GM19025 (cell line): ENCODE results near the gene R3HDM4.
"Not testable (repeated sequence)": the region's sequence is repeated elsewhere in the genome, so short reads cannot be mapped to it uniquely, and the experiment has no call there.

ENCODE experiments used
- ATAC-seq: cut with Tn5 transposase; IDR thresholded peaks from one replicate; pipeline ENCODE4 v1.9.1; 2021; ENCODE audit warnings: mild to moderate bottlenecking, low read depth, moderate library complexity; ENCODE audit not compliant: unreplicated experiment

R3HDM4 gene

DNA sequence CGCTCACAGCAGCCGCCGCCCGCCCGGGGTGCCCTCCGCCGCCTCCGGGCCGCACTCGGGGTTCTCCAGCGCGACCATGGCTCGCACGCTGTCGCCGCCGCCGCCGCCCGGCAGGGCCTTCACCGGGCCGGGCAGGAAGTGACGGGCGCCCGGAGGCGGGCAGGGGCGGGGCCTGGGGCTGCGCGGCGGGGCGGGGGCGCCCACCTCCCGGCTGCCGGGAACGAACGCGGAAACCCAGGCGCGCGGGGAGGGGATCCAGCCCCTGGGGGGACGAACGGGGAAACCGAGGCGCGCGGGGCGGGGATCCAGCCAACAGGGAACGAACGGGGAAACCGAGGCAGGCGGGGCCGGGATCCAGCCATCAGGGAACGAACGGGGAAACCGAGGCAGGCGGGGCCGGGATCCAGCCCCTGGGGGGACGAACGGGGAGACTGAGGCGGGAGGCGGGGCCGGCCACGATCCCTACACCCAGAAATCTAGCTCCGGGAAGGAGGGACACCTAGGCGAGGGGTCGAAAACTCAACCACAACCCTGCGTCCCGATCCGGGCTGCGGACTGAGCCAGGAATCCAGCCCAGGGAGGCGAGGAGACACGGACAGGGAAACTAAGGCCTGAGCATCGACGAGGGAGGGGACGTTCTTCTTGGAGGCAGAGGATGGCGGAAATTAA is at the start of gene R3HDM4:
R3HDM4 (minus strand) TSS at position 140 of the 669 bp plus-strand sequence; CDS start at position 78, 62 bp downstream.
- peak; percentile 47 for ATAC-seq

DNA sequence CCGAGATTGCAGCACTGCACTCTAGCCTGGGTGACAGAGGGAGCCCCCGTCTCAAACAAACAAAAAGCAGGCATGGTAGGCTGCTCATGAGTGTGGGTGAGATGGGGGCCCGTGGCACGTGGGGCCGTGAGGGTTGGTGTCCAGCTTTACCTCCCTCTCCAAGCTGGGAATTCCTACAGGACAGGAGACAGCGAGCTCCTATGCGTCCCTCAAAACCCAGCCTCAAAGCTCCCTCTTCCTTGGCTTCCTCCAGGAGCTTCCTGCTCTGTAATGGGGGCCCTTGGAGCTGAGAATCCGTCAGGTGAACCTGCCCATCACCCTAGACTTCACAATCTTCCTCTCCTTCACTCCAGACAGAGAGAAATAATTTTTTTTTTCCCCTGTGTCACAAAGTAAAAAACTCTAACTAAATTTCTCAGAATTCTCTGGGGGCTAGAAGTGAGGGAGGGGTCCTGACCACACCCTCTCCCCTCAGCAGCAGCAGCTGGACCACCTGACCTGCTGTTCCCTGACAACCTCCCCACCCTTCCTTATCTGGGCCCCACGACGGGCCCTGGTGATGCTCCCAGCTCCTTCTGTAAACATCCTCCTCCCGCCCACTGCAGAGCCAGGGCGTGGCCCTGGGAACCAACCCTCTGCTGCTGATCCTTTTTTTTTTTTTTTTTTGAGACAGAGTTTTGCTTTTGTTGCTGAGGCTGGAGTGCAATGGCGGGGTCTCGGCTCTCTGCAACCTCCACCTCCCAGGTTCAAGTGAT is 49.0 kb upstream of the R3HDM4 start:
- no peak for ATAC-seq

DNA sequence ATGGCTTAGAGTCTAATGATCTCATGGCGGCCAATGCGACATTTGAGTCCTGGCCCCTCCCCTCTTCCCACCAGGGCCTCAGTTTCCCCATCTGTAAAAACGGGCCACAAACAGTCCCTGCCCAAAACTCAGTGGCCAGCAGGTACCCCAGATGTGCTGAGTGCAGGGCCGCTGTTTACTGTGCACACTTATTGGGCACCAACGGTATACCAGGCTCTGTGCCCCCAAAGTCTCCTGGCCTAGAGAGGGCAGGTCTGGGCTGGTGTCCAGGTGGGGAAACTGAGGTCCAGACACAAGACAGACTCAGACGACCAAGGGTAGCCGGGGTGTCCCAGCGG is 47.6 kb upstream of the R3HDM4 start:
- no peak for ATAC-seq

DNA sequence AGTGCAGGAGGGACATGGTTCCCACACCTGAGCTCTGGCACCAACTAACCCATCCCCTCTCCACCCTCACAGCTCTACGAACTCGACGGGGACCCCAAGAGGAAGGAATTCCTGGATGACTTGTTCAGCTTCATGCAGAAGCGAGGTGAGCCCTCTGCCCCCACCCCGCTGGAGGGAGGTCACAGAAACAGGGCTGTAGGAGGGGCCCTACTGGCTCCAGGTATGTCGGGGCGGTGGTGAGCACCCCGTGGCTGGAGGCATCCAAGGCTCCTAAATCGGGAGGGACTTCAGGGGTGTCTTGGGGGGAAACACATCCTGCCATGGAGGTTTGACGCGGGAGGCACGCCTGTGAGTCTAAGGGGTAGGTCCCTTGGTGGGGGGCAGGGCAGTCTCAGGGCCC is 47.0 kb upstream of the R3HDM4 start:
- ATAC-seq, result no peak

DNA sequence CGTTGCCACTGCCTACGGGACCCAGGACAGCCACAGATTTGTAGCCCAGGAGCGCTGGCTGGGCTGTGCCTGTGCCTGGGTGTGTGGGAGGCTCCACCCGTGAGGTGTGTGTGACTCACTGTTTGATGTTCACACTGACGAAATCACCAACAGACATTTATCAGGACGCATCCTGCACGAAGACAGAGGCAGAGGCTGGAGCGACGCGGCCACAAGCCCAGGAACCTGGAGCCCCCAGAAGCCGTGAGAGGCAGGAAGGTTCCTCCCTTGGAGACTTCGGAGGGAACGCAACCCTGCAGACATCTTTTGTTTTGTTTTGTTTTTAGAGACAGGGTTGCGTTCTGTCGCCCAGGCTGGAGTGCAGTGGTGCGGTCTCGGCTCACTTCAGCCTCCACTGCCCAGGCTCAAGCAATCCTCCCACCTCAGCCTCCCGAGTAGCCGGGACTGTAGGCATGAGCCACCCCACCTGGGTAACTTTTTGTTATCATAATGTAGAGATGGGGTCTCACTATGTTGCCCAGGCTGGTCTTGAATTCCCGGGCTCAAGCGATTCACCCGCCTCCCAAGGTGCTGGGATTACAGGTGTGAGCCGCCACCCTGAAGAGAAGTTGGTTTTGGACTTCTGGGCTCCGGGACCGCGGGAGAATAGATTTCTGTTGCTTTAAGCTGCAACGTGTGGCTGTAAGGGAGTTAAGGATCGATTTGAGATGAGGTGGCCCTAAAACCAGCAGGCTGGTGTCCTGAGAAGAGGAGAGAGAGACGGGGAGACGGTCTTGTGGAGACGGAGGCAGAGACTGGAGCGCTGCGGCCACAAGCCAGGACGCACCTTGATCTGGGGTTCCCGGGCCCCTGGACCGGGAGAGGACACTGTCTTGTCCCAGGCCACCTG is 46.2 kb upstream of the R3HDM4 start:
- no peak for ATAC-seq

DNA sequence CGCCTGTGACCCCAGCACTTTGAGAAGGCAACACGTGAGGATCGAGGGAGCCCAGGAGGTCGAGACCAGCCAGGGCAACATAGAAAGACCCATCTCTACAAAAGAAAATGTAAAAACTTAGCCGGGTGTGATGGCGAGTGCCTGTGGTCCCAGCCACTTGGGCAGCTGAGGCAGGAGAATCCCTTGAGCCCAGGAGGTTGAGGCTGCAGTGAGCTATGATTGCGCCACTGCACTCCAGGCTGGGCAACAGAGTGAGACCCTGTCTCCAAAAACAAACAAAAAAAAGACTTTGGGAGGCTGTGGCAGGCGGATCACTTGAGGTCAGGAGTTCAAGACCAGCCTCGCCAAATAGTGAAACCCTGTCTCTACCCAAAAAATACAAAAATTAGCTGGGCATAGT is 44.6 kb upstream of the R3HDM4 start:
- not testable (repeated sequence) for ATAC-seq

DNA sequence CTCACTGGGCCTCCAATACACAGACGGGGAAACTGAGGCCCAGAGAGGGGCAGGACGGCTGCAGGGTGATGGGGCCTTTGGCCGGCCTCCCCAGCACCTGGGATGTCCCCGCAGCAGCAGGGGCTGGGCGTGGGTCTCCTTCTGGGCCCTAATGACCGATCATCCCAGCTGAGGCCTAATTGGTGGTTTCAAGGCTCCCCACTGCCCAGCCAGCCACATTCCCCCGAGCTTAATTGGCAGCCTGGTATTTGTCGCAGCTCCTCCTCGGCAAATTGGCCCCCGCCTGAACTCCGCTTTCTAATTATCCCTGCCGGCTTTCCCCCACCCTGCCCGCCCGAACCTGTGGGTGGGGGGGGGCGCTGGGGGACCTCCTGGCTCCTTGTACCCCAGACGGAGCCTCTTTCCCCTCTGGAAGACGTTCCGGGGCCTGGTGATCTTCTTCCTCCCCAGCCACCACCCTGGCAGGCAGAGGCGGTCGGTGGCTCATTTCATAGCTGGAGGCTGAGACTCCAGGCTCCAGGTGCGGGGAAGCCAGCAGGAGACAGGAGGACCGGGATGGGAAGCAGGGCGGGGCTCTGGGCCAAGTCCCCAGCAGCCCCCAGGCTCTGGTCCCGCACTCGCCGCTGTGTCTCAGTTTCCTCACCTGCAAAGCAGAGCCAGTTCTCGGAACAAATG is 43.9 kb upstream of the R3HDM4 start:
- no peak for ATAC-seq

DNA sequence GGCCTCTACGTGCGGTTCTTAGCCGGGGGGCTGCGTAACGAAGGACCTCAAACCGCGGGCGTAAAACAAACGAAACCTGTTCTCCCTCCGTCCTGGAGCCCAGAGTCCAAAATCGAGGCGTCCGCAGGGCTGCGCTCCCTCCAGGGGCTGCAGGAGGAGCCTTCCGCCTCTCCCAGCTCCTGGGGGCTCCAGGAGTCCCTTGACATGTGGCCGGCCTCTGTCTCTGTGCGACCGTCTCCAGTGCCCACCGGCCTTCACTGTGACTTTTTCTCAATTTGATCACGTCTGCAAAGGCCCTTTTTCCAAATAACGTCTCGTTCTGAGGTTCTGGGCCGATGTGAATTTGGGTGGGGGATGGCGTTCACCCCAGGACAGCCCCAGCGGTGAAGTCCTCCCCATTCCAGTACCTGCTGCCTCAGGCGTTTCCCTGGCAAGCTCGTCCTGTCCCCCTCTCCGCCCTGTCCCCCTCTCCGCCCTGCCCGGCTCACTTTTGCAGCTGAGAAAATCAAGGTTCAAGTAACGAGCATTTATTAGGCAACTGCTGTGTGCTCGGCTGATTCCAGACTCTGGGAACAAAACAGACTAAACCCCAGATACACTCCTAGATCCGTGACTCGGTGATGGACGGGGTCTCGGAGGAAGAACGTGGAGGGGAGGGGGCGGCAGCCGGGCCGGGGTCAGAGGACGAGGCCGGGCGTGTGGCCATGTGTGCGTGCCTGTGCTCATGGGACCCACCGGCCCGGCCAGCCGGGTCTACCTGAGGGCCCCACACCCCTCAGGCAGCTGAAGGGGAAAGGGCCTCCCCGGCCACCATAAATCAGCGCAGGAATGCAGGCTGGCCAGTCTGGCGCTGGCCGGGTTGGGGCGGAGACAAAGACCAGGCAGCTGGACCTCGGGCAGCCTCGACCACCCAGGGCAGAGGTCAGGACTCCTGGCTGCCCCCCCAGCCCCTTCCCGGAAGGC is 43.1 kb upstream of the R3HDM4 start:
- no peak for ATAC-seq

DNA sequence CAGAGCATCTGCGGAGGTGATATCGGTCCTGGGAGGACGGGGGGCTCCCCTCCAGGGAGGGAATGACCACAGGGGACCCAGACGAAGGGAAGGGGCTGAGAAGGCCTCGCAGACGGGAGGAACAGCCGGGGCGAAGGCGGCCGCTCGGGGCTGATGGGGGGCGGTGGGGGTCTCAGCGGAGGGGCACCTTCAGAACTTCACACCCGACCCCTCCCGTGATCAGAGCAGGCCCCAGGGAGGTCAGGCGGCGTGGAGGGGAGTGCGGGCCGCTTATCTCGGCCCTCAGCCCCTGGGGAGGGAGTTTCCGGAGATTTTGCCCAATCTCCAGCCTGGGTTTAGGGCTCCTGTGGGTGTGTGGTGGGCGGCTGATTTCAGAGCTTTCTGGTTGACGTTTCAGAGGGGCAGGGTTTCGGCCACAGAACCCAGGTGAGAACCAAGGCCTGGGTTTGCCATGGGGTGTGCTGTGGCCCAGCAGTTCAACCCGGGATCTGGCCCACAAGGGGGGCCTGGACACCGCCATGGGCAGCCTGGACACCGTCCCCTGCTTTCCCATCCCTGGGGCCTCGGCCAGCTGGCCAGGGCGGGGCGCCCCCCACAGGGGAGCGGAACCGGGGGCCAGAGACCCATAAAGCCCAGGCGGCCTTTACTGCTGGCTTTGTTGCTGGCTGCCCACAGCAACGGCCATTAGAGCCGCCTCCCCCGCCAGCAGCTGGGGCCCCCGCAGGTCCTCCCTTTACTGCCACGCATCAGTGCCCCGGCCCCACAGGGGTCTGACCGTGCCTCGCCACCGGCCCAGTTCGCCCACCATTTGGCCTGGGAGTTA is 41.9 kb upstream of the R3HDM4 start:
- ATAC-seq, result no peak

DNA sequence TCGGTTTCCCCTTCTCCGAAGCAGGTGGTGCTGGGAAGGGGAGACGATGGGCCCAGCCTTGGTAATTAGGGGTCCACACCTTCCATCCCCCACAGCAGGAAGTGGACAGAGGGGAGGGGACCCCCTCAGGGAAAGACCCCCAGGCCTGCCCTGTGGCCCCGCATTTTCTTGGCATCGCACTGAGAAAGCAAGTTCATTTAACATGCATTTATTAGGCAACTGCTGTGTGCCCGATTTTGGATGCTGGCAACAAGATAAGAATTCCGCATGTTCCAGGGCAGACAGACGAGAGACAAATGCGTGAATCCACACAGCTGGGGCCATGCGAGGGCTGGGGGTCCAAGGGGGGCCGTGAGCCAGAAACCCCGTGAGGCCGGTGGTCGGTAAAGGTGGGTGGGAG is 41.3 kb upstream of the R3HDM4 start:
- no peak for ATAC-seq

DNA sequence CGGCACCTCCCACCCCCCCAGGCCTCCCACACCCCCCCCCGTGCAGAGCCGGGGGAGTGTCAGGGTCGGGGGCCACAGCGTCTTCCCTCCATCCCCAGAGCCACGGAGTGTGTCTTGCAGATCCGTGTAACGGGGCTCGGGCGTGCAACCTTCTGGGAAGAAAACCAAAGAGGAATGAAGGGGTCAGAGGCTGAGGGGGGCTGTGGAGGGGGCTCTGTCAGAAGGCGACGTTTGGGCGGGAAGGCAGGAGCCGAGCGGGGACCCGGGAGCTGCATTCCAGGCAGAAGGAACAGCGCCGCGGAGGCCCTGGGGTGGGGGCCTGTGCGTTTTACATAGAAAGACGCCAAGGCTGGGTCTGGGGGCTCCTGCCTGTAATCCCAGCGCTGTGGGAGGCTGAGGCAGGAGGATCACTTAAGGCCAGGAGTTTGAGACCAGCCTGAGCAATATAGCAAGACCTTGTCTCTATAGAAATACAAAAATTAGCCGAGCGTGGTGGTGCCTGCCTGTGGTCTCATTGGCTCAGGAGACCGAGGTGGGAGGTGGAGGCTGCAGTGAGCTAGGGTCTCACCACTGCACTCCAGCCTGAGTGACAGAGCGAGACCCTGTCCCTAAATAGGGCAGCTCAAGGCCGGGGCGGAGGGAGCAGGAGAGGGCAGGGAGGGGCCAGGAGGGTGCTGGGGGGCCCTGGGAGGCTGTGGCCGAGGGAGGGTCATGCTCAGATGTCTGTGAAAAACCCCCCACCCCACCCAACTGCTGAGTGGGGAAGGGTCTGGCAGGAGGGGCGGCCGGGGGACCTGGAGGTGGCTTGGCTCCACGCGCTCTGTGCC is 40.6 kb upstream of the R3HDM4 start:
- no peak for ATAC-seq

DNA sequence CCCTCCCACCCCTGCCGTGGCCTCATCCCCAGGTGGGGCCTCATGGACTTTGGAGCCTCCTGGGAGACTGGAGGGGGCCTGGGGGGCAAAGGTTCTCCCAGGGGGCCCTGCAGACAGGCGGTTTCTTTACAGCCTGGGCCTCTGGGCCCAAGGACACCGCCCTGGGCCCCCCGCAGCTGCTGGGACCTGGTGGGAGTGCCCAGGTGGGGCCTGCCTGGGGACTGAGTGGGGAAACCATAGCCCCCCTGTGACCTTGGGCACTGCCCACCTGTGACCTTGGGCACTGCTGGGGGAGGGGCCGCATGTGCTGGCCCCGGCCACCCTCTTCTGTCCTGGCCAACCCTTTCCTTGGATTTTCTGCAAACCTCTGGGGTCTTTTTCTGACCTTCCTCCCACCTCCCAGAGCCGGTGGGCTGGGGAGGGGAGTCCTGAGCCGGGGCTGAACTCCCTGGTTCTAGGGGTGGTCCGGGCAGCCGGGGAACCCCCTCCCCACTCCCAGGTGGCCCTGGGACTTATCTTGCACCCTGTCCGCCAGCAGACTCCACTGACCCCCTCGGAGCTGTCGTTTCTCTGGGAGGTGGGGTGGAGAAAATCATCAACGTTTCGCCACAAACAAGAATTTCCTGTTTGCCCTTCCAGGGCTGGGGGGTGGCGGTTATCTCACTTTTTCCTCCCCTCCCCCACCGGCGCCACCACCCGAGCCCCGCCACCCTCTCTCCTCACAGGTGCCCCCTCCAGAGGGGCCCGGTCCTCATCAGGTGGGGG is 39.8 kb upstream of the R3HDM4 start:
- ATAC-seq, result no peak

DNA sequence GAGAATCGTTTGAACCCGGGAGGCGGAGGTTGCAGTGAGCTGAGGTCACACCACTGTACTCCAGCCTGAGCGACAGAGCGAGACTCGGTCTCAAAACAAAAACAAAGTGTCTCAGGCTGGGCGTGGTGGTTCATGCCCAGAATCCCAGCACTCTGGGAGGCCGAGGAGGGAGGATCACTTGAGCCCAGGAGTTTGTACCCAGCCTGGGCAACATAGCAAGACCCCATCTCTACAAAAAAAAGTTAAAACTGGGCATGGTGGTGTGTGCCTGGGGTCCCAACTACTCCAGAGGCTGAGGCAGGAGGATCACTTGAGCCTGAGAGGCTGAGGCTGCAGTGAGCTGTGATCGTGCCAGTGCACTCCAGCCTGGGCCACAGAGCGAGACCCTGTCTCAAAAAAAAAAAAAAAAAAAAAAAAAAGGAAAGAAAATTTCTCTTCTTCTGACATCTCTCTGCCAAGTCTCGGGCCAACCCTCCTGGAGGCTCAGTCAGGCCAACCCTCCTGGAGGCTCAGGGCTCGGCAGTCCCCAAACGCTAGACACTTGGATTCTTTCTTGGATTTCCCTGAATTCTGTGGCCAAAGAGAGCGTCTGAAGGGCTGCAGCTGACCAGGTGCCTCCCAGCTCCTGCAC is 39.1 kb upstream of the R3HDM4 start:
- ATAC-seq, result no peak

DNA sequence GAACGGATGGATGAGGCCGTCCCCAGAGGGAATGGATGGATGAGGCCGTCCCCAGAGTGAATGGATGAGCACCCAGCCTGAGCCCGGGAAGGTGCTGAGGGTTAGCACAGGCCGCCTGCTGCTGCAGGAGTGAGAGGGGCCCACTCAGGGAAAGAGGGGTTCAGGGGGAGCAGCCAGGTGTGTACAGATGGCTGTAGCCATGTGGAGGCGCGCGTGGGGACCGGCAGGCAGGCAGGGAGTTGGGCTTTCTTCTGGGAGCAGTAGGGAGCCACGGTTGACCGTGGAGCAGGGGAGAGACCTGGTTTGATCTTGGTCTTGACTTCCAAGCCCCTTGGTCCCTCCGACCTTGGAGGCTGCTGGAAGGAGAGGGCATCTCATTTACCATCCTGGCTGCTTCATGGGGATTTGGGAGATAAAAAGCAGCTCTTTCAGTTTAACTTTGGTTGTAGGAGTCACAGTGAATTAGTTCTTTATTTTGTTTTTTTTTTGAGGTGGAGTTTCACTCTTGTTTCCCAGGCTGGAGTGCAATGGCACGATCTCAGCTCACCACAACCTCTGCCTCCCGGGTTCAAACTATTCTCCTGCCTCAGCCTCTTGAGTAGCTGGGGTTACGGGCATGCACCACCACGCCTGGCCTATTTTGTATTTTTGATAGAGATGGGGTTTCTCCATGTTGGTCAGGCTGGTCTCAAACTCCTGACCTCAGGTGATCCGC is 37.5 kb upstream of the R3HDM4 start:
- no peak for ATAC-seq

DNA sequence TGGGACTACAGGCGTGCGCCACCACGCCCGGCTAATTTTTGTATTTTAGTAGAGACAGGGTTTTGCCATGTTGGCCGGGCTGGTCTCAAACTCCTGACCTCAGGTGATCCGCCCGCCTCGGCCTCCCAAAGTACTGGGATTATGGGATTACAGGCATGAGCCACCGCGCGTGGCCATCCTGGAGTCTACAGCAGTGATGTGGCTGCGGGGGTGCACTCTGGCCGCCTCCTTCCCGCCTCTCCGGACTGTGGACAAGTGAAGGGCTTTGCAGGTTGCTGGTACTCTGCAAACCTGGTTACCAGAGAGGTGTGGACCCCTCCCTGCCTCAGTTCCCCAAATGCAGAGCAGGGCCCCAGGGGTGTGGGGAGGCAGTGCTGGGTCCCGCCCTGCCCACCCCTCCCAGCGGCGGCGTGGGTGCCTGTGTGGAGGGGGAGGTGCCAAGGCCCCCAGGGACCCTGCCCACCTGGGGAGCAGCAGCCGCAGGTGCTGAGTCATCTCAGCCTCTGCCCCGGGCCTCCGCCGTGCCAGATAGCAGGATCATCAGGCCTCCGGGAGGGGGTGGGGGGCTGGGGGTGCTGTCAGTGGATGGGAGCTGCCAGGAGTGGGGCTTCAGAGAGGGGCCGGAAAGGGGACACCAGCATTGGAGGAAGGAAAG is 36.0 kb upstream of the R3HDM4 start:
- no peak for ATAC-seq
